NT2/D1 (cell line): ENCODE results near the gene TAF10.

Experiments used
- DNase-seq: peaks from one replicate; pipeline ENCODE4 v3.0.0-alpha.2; 2011; ENCODE audit warnings: low read depth, low spot score
- H3K27me3 ChIP-seq: 2 replicates; pipeline ENCODE4 v1.6.0; 2011; ENCODE audit warnings: mild to moderate bottlenecking; ENCODE audit not compliant: insufficient read length, insufficient read depth
- H3K36me3 ChIP-seq: 2 replicates; pipeline ENCODE4 v1.6.1; 2011; ENCODE audit warnings: mild to moderate bottlenecking, low read length, mixed read lengths; ENCODE audit not compliant: insufficient read depth, insufficient read length
- H3K4me1 ChIP-seq: 2 replicates; pipeline ENCODE4 v1.5.1; 2011; ENCODE audit not compliant: insufficient read depth, insufficient read length
- H3K4me3 ChIP-seq: 2 replicates; pipeline ENCODE4 v1.5.1; 2011; ENCODE audit warnings: low read depth; ENCODE audit not compliant: insufficient read length
- H3K9ac ChIP-seq: 2 replicates; pipeline ENCODE4 v1.6.0; 2011; ENCODE audit warnings: low read depth; ENCODE audit not compliant: insufficient read length
- H3K9me3 ChIP-seq: 2 replicates; pipeline ENCODE4 v1.5.1; 2011; ENCODE audit warnings: mild to moderate bottlenecking, low read length; ENCODE audit not compliant: insufficient read depth
- SUZ12 ChIP-seq: IDR thresholded peaks from 2 replicates; pipeline ENCODE4 v1.6.1; 2011; ENCODE audit not compliant: insufficient read length, insufficient read depth; ENCODE audit errors: extremely low read depth
- YY1 ChIP-seq: IDR thresholded peaks from 2 replicates; pipeline ENCODE4 v1.6.1; 2011; ENCODE audit not compliant: insufficient read length, insufficient read depth
- ZNF274 ChIP-seq: IDR thresholded peaks from 2 replicates; pipeline ENCODE4 v1.6.1; 2011; ENCODE audit warnings: mild to moderate bottlenecking, low read depth, low read length

The TAF10 gene

GRCh38 chr11:6604081-6604626 is 7.9 kb downstream of the TAF10 start:
- no peak for DNase-seq
- Histone ChIP-seq H3K4me1 (peaks cover 4% of the 10 kb centered on the region), H3K36me3 (peaks cover 69% of the 10 kb centered on the region)

GRCh38 chr11:6603287-6604080 is 8.5 kb downstream of the TAF10 start, which contains the start of the genes ILK and RRP8:
Gene ILK (plus strand): TSS chr11:6603774. CDS start chr11:6604272, 498 bp downstream.
Gene RRP8 (minus strand): TSS chr11:6603616. CDS start chr11:6603502, 114 bp downstream.
- H3K36me3 ChIP-seq: peaks cover 69% of the 10 kb centered on the region
- DNase-seq: peak; percentile 82
- H3K27me3 ChIP-seq: no peaks in the 10 kb centered on the region
- TF ChIP-seq YY1 (peak; percentile 11), SUZ12 (no peak)
- peak within 1 kb of the TSS; percentile 91 for H3K9ac ChIP-seq
- no peaks in the 10 kb centered on the region for H3K9me3 ChIP-seq
- peak within 1 kb of the TSS; percentile 84 for H3K4me3 ChIP-seq
- H3K4me1 ChIP-seq: peaks cover 4% of the 10 kb centered on the region

More at GRCh38 chr11:6604081-6604626, 7.9 kb downstream of the TAF10 start:
- Histone ChIP-seq H3K27me3 (no peaks in the 10 kb centered on the region), H3K9ac (peak overlapping the region; percentile 91), H3K4me3 (peak overlapping the region; percentile 84), H3K9me3 (no peaks in the 10 kb centered on the region)
- TF ChIP-seq SUZ12 (no peak), YY1 (no peak), ZNF274 (no peak)

GRCh38 chr11:6602096-6602940 is 9.7 kb downstream of the TAF10 start:
- Histone ChIP-seq H3K9me3 (no peaks in the 10 kb centered on the region), H3K4me1 (peaks cover 4% of the 10 kb centered on the region), H3K4me3 (peak overlapping the region; percentile 84), H3K9ac (peak overlapping the region; percentile 91), H3K27me3 (no peaks in the 10 kb centered on the region), H3K36me3 (peaks cover 65% of the 10 kb centered on the region)
- DNase-seq: no peak
- TF ChIP-seq YY1 (no peak), ZNF274 (no peak), SUZ12 (no peak)

GRCh38 chr11:6601041-6601461 is 11.0 kb downstream of the TAF10 start:
- no peaks in the 10 kb centered on the region for H3K27me3 ChIP-seq
- H3K9me3 ChIP-seq: no peaks in the 10 kb centered on the region
- no peak for DNase-seq
- H3K36me3 ChIP-seq: peaks cover 71% of the 10 kb centered on the region
- H3K4me1 ChIP-seq: no peaks in the 10 kb centered on the region
- no peak overlapping the region for H3K9ac ChIP-seq
- no peak overlapping the region for H3K4me3 ChIP-seq
- no peak for TF ChIP-seq YY1
- TF ChIP-seq SUZ12: no peak
- no peak for TF ChIP-seq ZNF274

GRCh38 chr11:6599881-6600390 is 12.1 kb downstream of the TAF10 start:
- DNase-seq: no peak
- no peaks in the 10 kb centered on the region for H3K27me3 ChIP-seq
- H3K36me3 ChIP-seq: peaks cover 69% of the 10 kb centered on the region
- H3K4me1 ChIP-seq: no peaks in the 10 kb centered on the region
- H3K9ac ChIP-seq: no peak overlapping the region
- no peak overlapping the region for H3K4me3 ChIP-seq
- no peaks in the 10 kb centered on the region for H3K9me3 ChIP-seq
- no peak for TF ChIP-seq SUZ12
- no peak for TF ChIP-seq ZNF274

GRCh38 chr11:6599449-6599848 is 12.6 kb downstream of the TAF10 start:
- peaks cover 70% of the 10 kb centered on the region for H3K36me3 ChIP-seq
- no peak overlapping the region for H3K4me3 ChIP-seq
- no peak for DNase-seq
- H3K27me3 ChIP-seq: no peaks in the 10 kb centered on the region
- H3K9ac ChIP-seq: no peak overlapping the region
- H3K4me1 ChIP-seq: no peaks in the 10 kb centered on the region
- no peaks in the 10 kb centered on the region for H3K9me3 ChIP-seq
- TF ChIP-seq ZNF274 (no peak), YY1 (no peak), SUZ12 (no peak)
